Measurements from ENCODE around the gene TENM4.

GRCh38 chr11:78912778-78913177, 528.1 kb downstream of the TENM4 start:
- TF ChIP-seq ZC3H10 (CRISPR knock-in tag; IDR thresholded peaks at IDR 0.05): no peak
- TF ChIP-seq ISL1 (CRISPR knock-in tag; IDR thresholded peaks at IDR 0.05): no peak
- no peak for TF ChIP-seq ARNTL (CRISPR knock-in tag; IDR thresholded peaks at IDR 0.05; ENCODE audit: borderline replicate concordance, low read depth)
- TF ChIP-seq PATZ1 (CRISPR knock-in tag; IDR thresholded peaks at IDR 0.05; ENCODE audit: borderline replicate concordance): no peak
- no peak for TF ChIP-seq RARB (CRISPR knock-in tag; IDR thresholded peaks at IDR 0.05)
- TF ChIP-seq TCF4 (CRISPR knock-in tag; IDR thresholded peaks at IDR 0.05; ENCODE audit: borderline replicate concordance): no peak
- no peak for TF ChIP-seq TSHZ2 (CRISPR knock-in tag; IDR thresholded peaks at IDR 0.05)
- no peak for TF ChIP-seq ZFP3 (CRISPR knock-in tag; IDR thresholded peaks at IDR 0.05)
- TF ChIP-seq CREB5 (CRISPR knock-in tag; IDR thresholded peaks at IDR 0.05; ENCODE audit: low read depth): no peak
- no peak for TF ChIP-seq GLIS3 (CRISPR knock-in tag; IDR thresholded peaks at IDR 0.05)
- TF ChIP-seq ZNF565 (CRISPR knock-in tag; conservative IDR thresholded peaks at IDR 0.05; ENCODE audit: low read depth): no peak
- no peak for TF ChIP-seq ZNF70 (CRISPR knock-in tag; IDR thresholded peaks at IDR 0.05)
- no peak for TF ChIP-seq OSR1 (CRISPR knock-in tag; IDR thresholded peaks at IDR 0.05)
